Measurements from ENCODE around the gene PGAP3. TPM values are rescaled to one million over a fixed set of nuclear protein-coding genes. Genes with fewer than 3 reads are reported as not detected.
A peak's percentile ranks its signal among the peaks of the same experiment; 100 is the strongest.

The PGAP3 gene
- total RNA-seq, 4 donors from 2014 or later = 19.9 to 82.6 (median 46.2) TPM

DNA sequence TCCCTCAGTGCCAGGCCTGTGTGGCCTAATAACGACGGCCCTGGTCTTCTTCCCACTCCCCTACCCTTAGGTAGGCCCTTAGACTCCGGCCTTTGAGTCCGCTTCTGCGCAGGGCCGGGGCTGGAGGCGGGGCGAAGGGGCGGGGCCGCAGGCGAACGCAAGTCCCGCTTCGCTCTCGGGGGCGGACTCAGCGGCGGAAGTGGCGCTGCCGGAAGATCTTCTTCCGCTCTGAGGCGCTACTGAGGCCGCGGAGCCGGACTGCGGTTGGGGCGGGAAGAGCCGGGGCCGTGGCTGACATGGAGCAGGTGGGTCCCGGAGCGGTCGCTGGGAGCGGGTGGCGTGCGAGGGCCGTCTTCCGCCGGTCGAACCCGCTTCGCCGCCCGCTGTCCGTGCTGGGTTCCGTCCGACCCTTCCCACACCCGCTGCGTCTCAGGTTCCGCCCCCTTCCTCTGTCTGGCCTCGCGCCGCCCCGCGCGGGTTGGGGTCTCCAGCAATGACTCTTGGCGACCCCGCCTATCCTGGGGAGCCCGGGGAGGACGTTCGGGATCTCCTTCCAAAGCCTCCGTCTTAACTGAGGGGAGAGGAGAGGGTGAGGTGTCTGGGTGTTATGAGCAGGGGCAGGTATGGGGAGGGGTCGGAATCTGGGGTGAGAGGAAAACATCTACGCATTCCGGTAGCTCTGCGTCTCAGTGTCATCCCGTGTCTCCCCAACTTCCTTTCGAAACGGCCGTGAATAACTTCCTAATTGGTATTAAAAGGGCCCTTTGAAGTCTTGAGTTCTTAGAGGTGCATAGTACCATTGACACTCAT, 50.7 kb downstream of the PGAP3 start, which contains the start of gene STARD3:
Gene STARD3, plus strand, starts transcription at position 218 of the 810 bp plus-strand sequence. CDS start 16,388 bp downstream, outside the sequence.
- intact Hi-C loops (cut with DNase I; ENCODE audit: low total_unique reads) (loop anchor here (10.0 kb wide), 1 partner anchor 118 kb away; no protein-coding TSS in a partner anchor), in situ Hi-C loops (cut with MboI; ENCODE audit: low pct_ligation_motif_present in 1 of 4, low pct_unique_long_range_greater_than_20kb in 1 of 4, low sequenced_read_pairs in 3 of 4) (loop anchor here in 1 of 4 donors (25.0 kb wide), 1 partner anchor 100 kb away; the partner anchor contains the start of genes GRB7 and MIEN1)
- Histone ChIP-seq H3K36me3 (no peaks in the 10 kb centered on the region), H3K4me1 (peaks cover 31 to 85% (median 59%) of the 10 kb centered on the region in 4 donors), H3K4me3 (peak within 1 kb of the TSS; percentile 71 to 82 (median 74)), H3K27me3 (no peaks in the 10 kb centered on the region), H3K27ac (peak within 1 kb of the TSS; percentile 90 to 93 (median 90)), H3K9me3 (no peaks in the 10 kb centered on the region)
- DNase-seq = peak; percentile 96
- WGBS, 2 donors (ENCODE audit: low coverage in 1 of 2) = 1 to 20% methylated on average over 3 to 66 of the region's 69 CpGs
- TF ChIP-seq POLR2A (IDR thresholded peaks at IDR 0.05) (peak; percentile 78), POLR2AphosphoS5 (IDR thresholded peaks at IDR 0.05) (peak in 2 of 3 donors; percentile 82 to 83), EP300 (IDR thresholded peaks at IDR 0.05; ENCODE audit: low read depth) (no peak)
- TF ChIP-seq, protein P1, sequence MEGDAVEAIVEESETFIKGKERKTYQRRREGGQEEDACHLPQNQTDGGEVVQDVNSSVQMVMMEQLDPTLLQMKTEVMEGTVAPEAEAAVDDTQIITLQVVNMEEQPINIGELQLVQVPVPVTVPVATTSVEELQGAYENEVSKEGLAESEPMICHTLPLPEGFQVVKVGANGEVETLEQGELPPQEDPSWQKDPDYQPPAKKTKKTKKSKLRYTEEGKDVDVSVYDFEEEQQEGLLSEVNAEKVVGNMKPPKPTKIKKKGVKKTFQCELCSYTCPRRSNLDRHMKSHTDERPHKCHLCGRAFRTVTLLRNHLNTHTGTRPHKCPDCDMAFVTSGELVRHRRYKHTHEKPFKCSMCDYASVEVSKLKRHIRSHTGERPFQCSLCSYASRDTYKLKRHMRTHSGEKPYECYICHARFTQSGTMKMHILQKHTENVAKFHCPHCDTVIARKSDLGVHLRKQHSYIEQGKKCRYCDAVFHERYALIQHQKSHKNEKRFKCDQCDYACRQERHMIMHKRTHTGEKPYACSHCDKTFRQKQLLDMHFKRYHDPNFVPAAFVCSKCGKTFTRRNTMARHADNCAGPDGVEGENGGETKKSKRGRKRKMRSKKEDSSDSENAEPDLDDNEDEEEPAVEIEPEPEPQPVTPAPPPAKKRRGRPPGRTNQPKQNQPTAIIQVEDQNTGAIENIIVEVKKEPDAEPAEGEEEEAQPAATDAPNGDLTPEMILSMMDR (IDR thresholded peaks at IDR 0.05) = peak in 2 of 5 experiments; percentile 14 to 48

DNA sequence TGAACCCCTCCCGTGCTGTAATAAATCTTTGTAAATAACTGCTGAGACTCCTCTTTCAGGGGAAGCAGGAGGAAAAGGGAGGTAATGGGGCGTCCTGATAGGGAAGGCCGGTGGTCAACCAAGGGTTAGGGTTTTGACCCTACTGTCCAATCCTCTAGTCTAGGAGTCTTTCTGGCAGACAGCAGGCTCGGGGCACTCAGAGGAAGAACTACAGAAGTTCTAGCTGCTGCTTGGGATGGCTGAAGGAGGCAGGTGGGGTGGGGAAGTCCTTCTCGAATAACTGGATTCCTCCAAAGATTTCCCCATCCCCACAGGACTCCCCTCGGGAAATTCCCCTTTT, 51.3 kb downstream of the PGAP3 start:
- H3K27ac ChIP-seq = peak overlapping the region; percentile 90 to 93 (median 90)
- intact Hi-C loops (cut with DNase I; ENCODE audit: low total_unique reads) = loop anchor here (10.0 kb wide), 1 partner anchor 118 kb away; no protein-coding TSS in a partner anchor
- H3K4me3 ChIP-seq = peak overlapping the region; percentile 17 to 75 (median 72)
- 19 to 30% methylated on average over 2 to 6 of the region's 6 CpGs for WGBS, 2 donors (ENCODE audit: low coverage in 1 of 2)
- TF ChIP-seq, protein P1 (IDR thresholded peaks at IDR 0.05) = no peak
- TF ChIP-seq POLR2A (IDR thresholded peaks at IDR 0.05) = no peak
- no peak for TF ChIP-seq EP300 (IDR thresholded peaks at IDR 0.05; ENCODE audit: low read depth)
- TF ChIP-seq POLR2AphosphoS5 (IDR thresholded peaks at IDR 0.05) = no peak
- in situ Hi-C loops (cut with MboI; ENCODE audit: low pct_ligation_motif_present in 1 of 4, low pct_unique_long_range_greater_than_20kb in 1 of 4, low sequenced_read_pairs in 3 of 4) = loop anchor here in 1 of 4 donors (25.0 kb wide), 1 partner anchor 101 kb away; the partner anchor contains the start of genes GRB7 and MIEN1
- H3K9me3 ChIP-seq = no peaks in the 10 kb centered on the region
- H3K36me3 ChIP-seq = no peaks in the 10 kb centered on the region
- peaks cover 31 to 88% (median 62%) of the 10 kb centered on the region in 4 donors for H3K4me1 ChIP-seq
- DNase-seq = no peak
- no peaks in the 10 kb centered on the region for H3K27me3 ChIP-seq

DNA sequence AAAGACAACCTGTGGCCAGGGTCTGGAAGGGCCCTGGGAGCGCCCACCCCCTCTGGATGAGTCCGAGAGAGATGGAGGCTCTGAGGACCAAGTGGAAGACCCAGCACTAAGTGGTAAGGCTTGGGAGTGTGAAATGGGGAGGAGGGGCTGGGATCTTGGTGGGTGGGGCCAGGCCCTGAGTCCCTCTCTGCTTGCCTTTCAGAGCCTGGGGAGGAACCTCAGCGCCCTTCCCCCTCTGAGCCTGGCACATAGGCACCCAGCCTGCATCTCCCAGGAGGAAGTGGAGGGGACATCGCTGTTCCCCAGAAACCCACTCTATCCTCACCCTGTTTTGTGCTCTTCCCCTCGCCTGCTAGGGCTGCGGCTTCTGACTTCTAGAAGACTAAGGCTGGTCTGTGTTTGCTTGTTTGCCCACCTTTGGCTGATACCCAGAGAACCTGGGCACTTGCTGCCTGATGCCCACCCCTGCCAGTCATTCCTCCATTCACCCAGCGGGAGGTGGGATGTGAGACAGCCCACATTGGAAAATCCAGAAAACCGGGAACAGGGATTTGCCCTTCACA, 52.2 kb downstream of the PGAP3 start:
- in situ Hi-C loops (cut with MboI; ENCODE audit: low pct_ligation_motif_present in 1 of 4, low pct_unique_long_range_greater_than_20kb in 1 of 4, low sequenced_read_pairs in 3 of 4) = loop anchor here in 1 of 4 donors (25.0 kb wide), 1 partner anchor 102 kb away; the partner anchor contains the start of genes GRB7 and MIEN1
- intact Hi-C loops (cut with DNase I; ENCODE audit: low total_unique reads) = loop anchor here (10.0 kb wide), 1 partner anchor 119 kb away; no protein-coding TSS in a partner anchor
- H3K4me1 ChIP-seq = peaks cover 31 to 92% (median 68%) of the 10 kb centered on the region in 4 donors
- peaks cover 4% of the 10 kb centered on the region for H3K27me3 ChIP-seq
- H3K36me3 ChIP-seq = no peaks in the 10 kb centered on the region
- DNase-seq = no peak
- H3K9me3 ChIP-seq = no peaks in the 10 kb centered on the region
- H3K4me3 ChIP-seq = no peak overlapping the region
- 81 to 86% methylated on average over 5 to 8 of the region's 8 CpGs for WGBS, 2 donors (ENCODE audit: low coverage in 1 of 2)
- no peak for TF ChIP-seq POLR2A (IDR thresholded peaks at IDR 0.05)
- no peak for TF ChIP-seq POLR2AphosphoS5 (IDR thresholded peaks at IDR 0.05)
- TF ChIP-seq, protein P1 (IDR thresholded peaks at IDR 0.05) = no peak
- TF ChIP-seq EP300 (IDR thresholded peaks at IDR 0.05; ENCODE audit: low read depth) = no peak
- peak overlapping the region; percentile 90 to 93 (median 90) for H3K27ac ChIP-seq

Data from transverse colon (tissue), 4 donors.